HAP-1 (cell line): ENCODE measurements around the gene RHBDL1.

Source experiments
- DNase-seq, 2 experiments: peaks; one replicate each; pipeline ENCODE4 v3.0.0-alpha.2; 2016 to 2020; ENCODE audit warnings: low spot score in 2 of 2
- H3K27me3 ChIP-seq: fragments of 250-450 bp; sonication (Bioruptor Pico); 2 replicates; pipeline ENCODE4 v1.5.1; 2020; ENCODE audit warnings: low read depth, mild to moderate bottlenecking, moderate library complexity
- H3K36me3 ChIP-seq: fragments of 250-450 bp; sonication (Bioruptor Pico); replicated peaks from 2 replicates; pipeline ENCODE4 v1.5.1; 2020; ENCODE audit warnings: mild to moderate bottlenecking
- H3K4me1 ChIP-seq: fragments of 250-450 bp; sonication (Bioruptor Pico); 2 replicates; pipeline ENCODE4 v1.5.1; 2020; ENCODE audit warnings: mild to moderate bottlenecking
- H3K4me3 ChIP-seq: fragments of 250-450 bp; sonication (Bioruptor Pico); 2 replicates; pipeline ENCODE4 v1.5.1; 2020; ENCODE audit warnings: mild to moderate bottlenecking, moderate library complexity
- H3K9me3 ChIP-seq: fragments of 250-450 bp; sonication (Bioruptor Pico); 2 replicates; pipeline ENCODE4 v1.5.1; 2020; ENCODE audit warnings: mild to moderate bottlenecking, moderate library complexity
- in situ Hi-C: fragments of 300-500 bp; cut with MboI; formaldehyde crosslinking; loops from 3 replicates; pipeline ENCODE4 v1.14.3; 2020; ENCODE audit warnings: low sequenced_read_pairs, inconsistent platforms, mixed read lengths

The RHBDL1 gene

GRCh38 chr16:674968-675883, at the start of gene RHBDL1:
Gene RHBDL1 (plus strand): TSS chr16:675671. CDS start chr16:675791, 120 bp downstream.
- peak in 1 of 2 experiments; percentile 54 for DNase-seq
- no peak within 1 kb of the TSS for H3K4me3 ChIP-seq
- no peaks in the 10 kb centered on the region for H3K27me3 ChIP-seq
- peaks cover 6% of the 10 kb centered on the region; the same call in 1 of the 2 replicates for H3K4me1 ChIP-seq
- no peaks in the 10 kb centered on the region for H3K9me3 ChIP-seq
- in situ Hi-C loops: no loop called here
- peaks cover 38% of the 10 kb centered on the region for H3K36me3 ChIP-seq

- DNase-seq: no peak
- no peaks in the 10 kb centered on the region for H3K9me3 ChIP-seq
- H3K27me3 ChIP-seq: no peaks in the 10 kb centered on the region
- H3K4me1 ChIP-seq: no peaks in the 10 kb centered on the region
- H3K4me3 ChIP-seq: no peak overlapping the region
- H3K36me3 ChIP-seq: peaks cover 3% of the 10 kb centered on the region; the same call in 1 of the 2 replicates
- in situ Hi-C loops: no loop called here
Observed at GRCh38 chr16:625977-626765, 49.3 kb upstream of the RHBDL1 start.

GRCh38 chr16:626787-627453, 48.6 kb upstream of the RHBDL1 start:
- peaks cover 3% of the 10 kb centered on the region; the same call in 1 of the 2 replicates for H3K36me3 ChIP-seq
- no peaks in the 10 kb centered on the region for H3K27me3 ChIP-seq
- no peaks in the 10 kb centered on the region for H3K9me3 ChIP-seq
- DNase-seq: no peak
- H3K4me1 ChIP-seq: no peaks in the 10 kb centered on the region
- in situ Hi-C loops: no loop called here
- no peak overlapping the region for H3K4me3 ChIP-seq

DNA sequence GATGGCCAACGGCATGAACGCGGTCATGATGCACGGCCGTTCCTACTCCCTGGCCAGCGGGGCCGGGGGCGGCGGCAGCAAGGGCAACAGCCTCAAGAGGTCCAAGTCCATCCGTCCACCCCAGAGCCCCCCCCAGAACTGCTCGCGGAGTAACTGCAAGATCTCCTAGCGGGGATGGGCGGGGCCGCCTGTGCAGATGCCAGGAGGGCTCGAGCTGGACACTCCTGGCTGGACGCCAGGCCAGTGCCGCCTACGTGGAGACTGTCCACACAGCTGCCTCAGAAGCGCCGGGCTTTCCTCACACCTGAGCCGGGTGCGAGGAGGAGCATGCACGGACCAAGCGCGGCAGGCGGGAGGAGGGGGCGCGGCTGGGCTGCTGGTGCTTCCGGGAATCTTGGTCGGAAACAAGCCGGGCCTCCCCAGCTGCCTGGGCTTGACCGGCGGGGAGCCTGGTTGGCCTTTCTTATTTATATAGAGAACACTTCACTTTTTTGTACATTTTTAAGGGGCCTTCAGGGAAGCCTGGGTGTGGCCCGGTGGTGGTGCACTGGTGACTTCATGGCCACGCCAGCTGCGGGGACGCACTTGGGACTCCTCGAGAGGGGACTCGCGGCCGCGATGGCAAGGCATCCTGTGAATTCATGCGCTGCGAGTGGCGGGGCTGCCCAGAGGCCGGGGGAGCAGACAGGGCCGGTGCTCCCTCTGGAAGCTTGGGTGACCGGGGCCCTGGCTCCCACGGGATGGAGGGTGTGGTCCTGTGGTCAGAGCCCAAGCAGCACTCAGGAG, 47.8 kb upstream of the RHBDL1 start:
- no peaks in the 10 kb centered on the region for H3K27me3 ChIP-seq
- in situ Hi-C loops: no loop called here
- no peak for DNase-seq
- H3K4me1 ChIP-seq: no peaks in the 10 kb centered on the region
- H3K4me3 ChIP-seq: no peak overlapping the region
- H3K36me3 ChIP-seq: peaks cover 3% of the 10 kb centered on the region; the same call in 1 of the 2 replicates
- H3K9me3 ChIP-seq: no peaks in the 10 kb centered on the region

GRCh38 chr16:628321-629061, 47.0 kb upstream of the RHBDL1 start:
- H3K9me3 ChIP-seq: no peaks in the 10 kb centered on the region
- no peak overlapping the region for H3K4me3 ChIP-seq
- in situ Hi-C loops: no loop called here
- H3K4me1 ChIP-seq: no peaks in the 10 kb centered on the region
- DNase-seq: no peak
- H3K36me3 ChIP-seq: peaks cover 4% of the 10 kb centered on the region; the same call in 1 of the 2 replicates
- H3K27me3 ChIP-seq: no peaks in the 10 kb centered on the region

- no peaks in the 10 kb centered on the region for H3K4me1 ChIP-seq
- in situ Hi-C loops: no loop called here
- no peak overlapping the region for H3K4me3 ChIP-seq
- no peaks in the 10 kb centered on the region for H3K27me3 ChIP-seq
- DNase-seq: no peak
- H3K36me3 ChIP-seq: peaks cover 12% of the 10 kb centered on the region; the same call in 1 of the 2 replicates
- H3K9me3 ChIP-seq: no peaks in the 10 kb centered on the region
Observed at GRCh38 chr16:629185-629832, 46.2 kb upstream of the RHBDL1 start.

DNA sequence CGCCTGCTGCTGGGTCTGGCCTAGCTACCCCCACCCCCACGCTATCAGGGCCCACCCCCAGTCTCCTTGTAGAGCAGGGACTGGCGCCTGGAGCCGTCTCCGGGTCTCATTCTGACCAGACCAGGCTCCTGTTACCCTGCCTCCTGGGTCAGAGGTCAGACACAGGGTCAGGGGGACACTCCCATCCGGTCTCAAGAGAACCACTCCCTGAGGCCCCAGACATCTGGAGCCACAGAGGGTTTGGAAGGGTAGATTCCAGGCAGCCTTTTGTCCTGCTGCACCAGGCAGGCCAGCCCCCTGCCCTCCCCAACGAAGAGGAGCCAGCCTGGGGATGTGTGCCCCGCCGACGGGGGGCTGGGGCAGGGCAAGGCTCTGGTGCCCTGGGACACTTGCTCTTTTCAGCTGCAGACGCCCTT, 45.6 kb upstream of the RHBDL1 start:
- Histone ChIP-seq H3K27me3 (no peaks in the 10 kb centered on the region), H3K4me3 (no peak overlapping the region), H3K4me1 (no peaks in the 10 kb centered on the region), H3K36me3 (peaks cover 15% of the 10 kb centered on the region; the same call in 1 of the 2 replicates), H3K9me3 (no peaks in the 10 kb centered on the region)
- no peak for DNase-seq
- in situ Hi-C loops: no loop called here

DNA sequence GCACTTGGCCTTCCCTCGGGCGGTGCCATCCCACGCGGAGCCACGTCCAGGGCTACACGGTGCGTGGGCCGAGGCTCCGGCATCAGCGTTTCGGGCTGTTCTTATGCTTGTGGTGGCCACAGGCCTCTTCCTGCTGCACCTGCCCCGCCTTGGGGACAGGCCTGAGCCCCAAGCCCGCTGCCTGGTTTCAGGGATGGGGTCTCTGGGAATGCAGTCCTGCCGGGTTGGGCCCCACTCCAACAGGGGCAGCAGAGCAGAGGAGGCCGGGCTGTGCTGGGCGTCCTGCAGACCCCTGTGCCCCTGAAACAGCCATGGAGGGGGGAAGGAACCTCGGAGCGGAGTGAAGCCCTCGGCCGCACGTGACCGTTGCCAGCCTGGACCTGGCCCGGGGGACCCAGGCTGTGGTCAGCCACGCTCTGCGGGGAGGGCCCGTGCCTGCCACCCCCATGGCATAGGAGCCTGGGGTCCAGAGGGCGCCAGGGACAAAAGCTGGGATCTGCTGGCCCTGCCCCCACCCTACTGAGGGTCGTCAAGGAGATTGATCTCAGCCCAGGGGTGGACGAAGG, 45.1 kb upstream of the RHBDL1 start:
- no peak for DNase-seq
- Histone ChIP-seq H3K4me1 (no peaks in the 10 kb centered on the region), H3K9me3 (no peaks in the 10 kb centered on the region), H3K36me3 (peaks cover 15% of the 10 kb centered on the region; the same call in 1 of the 2 replicates), H3K27me3 (no peaks in the 10 kb centered on the region), H3K4me3 (no peak overlapping the region)
- in situ Hi-C loops: no loop called here

DNA sequence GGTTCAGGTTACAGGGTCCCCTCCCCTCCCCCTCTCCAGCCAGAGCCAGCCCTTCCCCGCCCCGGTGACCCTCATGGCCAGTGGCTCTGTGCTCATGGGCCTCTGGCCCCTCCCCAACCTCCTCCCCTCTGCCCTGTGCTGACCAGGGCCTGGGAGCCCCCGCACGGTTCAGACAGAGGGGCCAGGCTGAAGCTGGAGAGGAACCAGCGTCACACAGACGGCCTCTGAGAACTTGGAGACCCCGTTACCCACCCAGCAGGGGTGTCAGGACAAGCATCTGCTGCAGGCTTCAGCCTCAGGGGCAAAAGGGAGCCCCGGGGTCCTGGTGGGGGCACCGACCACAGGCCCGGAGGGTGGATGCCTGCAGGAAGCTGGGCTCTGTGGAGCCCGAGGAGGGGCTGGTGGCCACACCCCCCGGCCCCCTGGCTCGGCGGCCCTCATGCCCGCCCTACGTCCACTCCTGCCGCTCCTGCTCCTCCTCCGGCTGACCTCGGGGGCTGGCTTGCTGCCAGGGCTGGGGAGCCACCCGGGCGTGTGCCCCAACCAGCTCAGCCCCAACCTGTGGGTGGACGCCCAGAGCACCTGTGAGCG, 44.6 kb upstream of the RHBDL1 start, which contains the start of gene WFIKKN1:
WFIKKN1 (plus strand) TSS at position 171 of the 591 bp plus-strand sequence; CDS start at position 440, 269 bp downstream.
- in situ Hi-C loops: no loop called here
- Histone ChIP-seq H3K4me1 (no peaks in the 10 kb centered on the region), H3K27me3 (no peaks in the 10 kb centered on the region), H3K9me3 (no peaks in the 10 kb centered on the region), H3K36me3 (peaks cover 18% of the 10 kb centered on the region), H3K4me3 (no peak within 1 kb of the TSS)
- DNase-seq: no peak

- no peak overlapping the region for H3K4me3 ChIP-seq
- no peaks in the 10 kb centered on the region for H3K27me3 ChIP-seq
- no peaks in the 10 kb centered on the region for H3K4me1 ChIP-seq
- H3K9me3 ChIP-seq: no peaks in the 10 kb centered on the region
- no peak for DNase-seq
- in situ Hi-C loops: no loop called here
- peaks cover 19% of the 10 kb centered on the region for H3K36me3 ChIP-seq
Observed at GRCh38 chr16:631808-632358, 43.6 kb upstream of the RHBDL1 start.
